Measurements from ENCODE around the gene TNN. TPM values are rescaled to one million over a fixed set of nuclear protein-coding genes. Genes with fewer than 3 reads are reported as not detected.
"Not testable (repeated sequence)": the region's sequence is repeated elsewhere in the genome, so short reads cannot be mapped to it uniquely, and the experiment has no call there.

TNN gene
- total RNA-seq, 1 experiment from 2014 or later: 0.07 TPM

GRCh38 chr1:175097361-175097760, 29.7 kb downstream of the TNN start:
- no peaks in the 10 kb centered on the region for H3K36me3 Mint-ChIP-seq (ENCODE audit: insufficient read depth, unreplicated experiment)
- DNase-seq: no peak
- H3K27ac Mint-ChIP-seq (ENCODE audit: unreplicated experiment): no peak overlapping the region
- CTCF ChIA-PET: interaction anchor here (0.5 to 1.4 kb wide), 2 partner anchors 10 to 13 kb away, joined by 3 to 4 read pairs; no protein-coding TSS in a partner anchor
- H3K27me3 Mint-ChIP-seq (ENCODE audit: unreplicated experiment): peaks cover 17% of the 10 kb centered on the region
- H3K4me1 Mint-ChIP-seq (ENCODE audit: low read depth, unreplicated experiment): peaks cover 9% of the 10 kb centered on the region
- no peak for TF ChIP-seq CTCF (IDR thresholded peaks at IDR 0.05; ENCODE audit: unreplicated experiment)
- no peaks in the 10 kb centered on the region for H3K9me3 Mint-ChIP-seq (ENCODE audit: low read depth, unreplicated experiment)
- intact Hi-C loops (cut with micrococcal nuclease; ENCODE audit: unreplicated experiment): no loop called here
- H3K4me3 Mint-ChIP-seq (ENCODE audit: low read depth, unreplicated experiment): no peak overlapping the region
- no TSS peak for BruUV-seq (replicated peaks)

GRCh38 chr1:175099916-175100315, 32.3 kb downstream of the TNN start:
- Mint-ChIP-seq H3K27ac (ENCODE audit: unreplicated experiment) (no peak overlapping the region), H3K9me3 (ENCODE audit: low read depth, unreplicated experiment) (peaks cover 3% of the 10 kb centered on the region), H3K36me3 (ENCODE audit: insufficient read depth, unreplicated experiment) (no peaks in the 10 kb centered on the region), H3K27me3 (ENCODE audit: unreplicated experiment) (no peaks in the 10 kb centered on the region), H3K4me1 (ENCODE audit: low read depth, unreplicated experiment) (peaks cover 9% of the 10 kb centered on the region), H3K4me3 (ENCODE audit: low read depth, unreplicated experiment) (no peak overlapping the region)
- no peak for TF ChIP-seq CTCF (IDR thresholded peaks at IDR 0.05; ENCODE audit: unreplicated experiment)
- intact Hi-C loops (cut with micrococcal nuclease; ENCODE audit: unreplicated experiment): no loop called here
- CTCF ChIA-PET: interaction anchor here (0.7 kb wide), 1 partner anchor 213 kb away, joined by 5 read pairs; no protein-coding TSS in a partner anchor
- BruUV-seq (replicated peaks): no TSS peak
- no peak for DNase-seq

GRCh38 chr1:175102166-175102565, 34.5 kb downstream of the TNN start:
- DNase-seq; H3K4me1 Mint-ChIP-seq (ENCODE audit: low read depth, unreplicated experiment); H3K4me3 Mint-ChIP-seq (ENCODE audit: low read depth, unreplicated experiment); H3K9me3 Mint-ChIP-seq (ENCODE audit: low read depth, unreplicated experiment); H3K36me3 Mint-ChIP-seq (ENCODE audit: insufficient read depth, unreplicated experiment); BruUV-seq (replicated peaks); intact Hi-C loops (cut with micrococcal nuclease; ENCODE audit: unreplicated experiment); CTCF ChIA-PET; H3K27me3 Mint-ChIP-seq (ENCODE audit: unreplicated experiment); H3K27ac Mint-ChIP-seq (ENCODE audit: unreplicated experiment): not testable (repeated sequence)

GRCh38 chr1:175106536-175106935, 38.9 kb downstream of the TNN start:
- H3K36me3 Mint-ChIP-seq (ENCODE audit: insufficient read depth, unreplicated experiment); BruUV-seq (replicated peaks); H3K4me1 Mint-ChIP-seq (ENCODE audit: low read depth, unreplicated experiment); H3K9me3 Mint-ChIP-seq (ENCODE audit: low read depth, unreplicated experiment); H3K27ac Mint-ChIP-seq (ENCODE audit: unreplicated experiment); H3K4me3 Mint-ChIP-seq (ENCODE audit: low read depth, unreplicated experiment); DNase-seq; intact Hi-C loops (cut with micrococcal nuclease; ENCODE audit: unreplicated experiment); H3K27me3 Mint-ChIP-seq (ENCODE audit: unreplicated experiment): not testable (repeated sequence)
- CTCF ChIA-PET: interaction anchor here (0.8 kb wide), 1 partner anchor 9 kb away, joined by 4 read pairs; no protein-coding TSS in a partner anchor

GRCh38 chr1:175108331-175108820, 40.7 kb downstream of the TNN start:
- H3K27ac Mint-ChIP-seq (ENCODE audit: unreplicated experiment); BruUV-seq (replicated peaks); H3K9me3 Mint-ChIP-seq (ENCODE audit: low read depth, unreplicated experiment); DNase-seq; H3K36me3 Mint-ChIP-seq (ENCODE audit: insufficient read depth, unreplicated experiment); H3K4me3 Mint-ChIP-seq (ENCODE audit: low read depth, unreplicated experiment); H3K4me1 Mint-ChIP-seq (ENCODE audit: low read depth, unreplicated experiment); intact Hi-C loops (cut with micrococcal nuclease; ENCODE audit: unreplicated experiment): not testable (repeated sequence)
- CTCF ChIA-PET: interaction anchor here (1.0 kb wide), 1 partner anchor 10 kb away, joined by 3 read pairs; no protein-coding TSS in a partner anchor
- peaks cover 15% of the 10 kb centered on the region for H3K27me3 Mint-ChIP-seq (ENCODE audit: unreplicated experiment)

GRCh38 chr1:175114996-175115395, 47.4 kb downstream of the TNN start:
- H3K27me3 Mint-ChIP-seq (ENCODE audit: unreplicated experiment): peaks cover 21% of the 10 kb centered on the region
- BruUV-seq (replicated peaks): no TSS peak
- H3K36me3 Mint-ChIP-seq (ENCODE audit: insufficient read depth, unreplicated experiment): no peaks in the 10 kb centered on the region

More at GRCh38 chr1:175114996-175115395, 47.4 kb downstream of the TNN start:
- intact Hi-C loops (cut with micrococcal nuclease; ENCODE audit: unreplicated experiment): no loop called here
- TF ChIP-seq CTCF (IDR thresholded peaks at IDR 0.05; ENCODE audit: unreplicated experiment): no peak
- H3K4me1 Mint-ChIP-seq (ENCODE audit: low read depth, unreplicated experiment): no peaks in the 10 kb centered on the region
- no peak for DNase-seq
- CTCF ChIA-PET: interaction anchor here (0.5 to 1.9 kb wide), 2 partner anchors 10 to 215 kb away, joined by 3 to 8 read pairs; no protein-coding TSS in a partner anchor
- H3K4me3 Mint-ChIP-seq (ENCODE audit: low read depth, unreplicated experiment): no peak overlapping the region
- no peaks in the 10 kb centered on the region for H3K9me3 Mint-ChIP-seq (ENCODE audit: low read depth, unreplicated experiment)
- H3K27ac Mint-ChIP-seq (ENCODE audit: unreplicated experiment): no peak overlapping the region
